OCI-LY7 (cell line): ENCODE measurements around the gene CNTN5.

Experiments
- CTCF ChIP-seq: fragments of 200-600 bp; sonication (generic); conservative IDR thresholded peaks from 2 replicates; pipeline ENCODE4 v1.5.1; 2014; ENCODE audit warnings: mild to moderate bottlenecking, antibody characterized with exemption, low read length, moderate library complexity, mixed read lengths
- EZH2phosphoT487 ChIP-seq: fragments of 200-600 bp; sonication (generic); IDR thresholded peaks from 2 replicates; pipeline ENCODE4 v1.6.1; 2018; ENCODE audit warnings: low read depth, borderline replicate concordance, mild to moderate bottlenecking, mixed run types, antibody characterized with exemption, low read length, moderate library complexity, mixed read lengths

GRCh38 chr11:100214791-100215190 lies 1194.0 kb downstream of the CNTN5 start:
- TF ChIP-seq CTCF (no peak), EZH2phosphoT487 (no peak)
